ENCODE data around the gene LRCH1. TPM values are rescaled to one million over a fixed set of nuclear protein-coding genes. Genes with fewer than 3 reads are reported as not detected.

LRCH1 gene
- total RNA-seq, 4 donors from 2014 or later, result 17.2 to 25.7 (median 21.9) TPM

- no peaks in the 10 kb centered on the region for H3K27me3 ChIP-seq
- DNase-seq (ENCODE audit: low spot score in 2 of 2), result peak; percentile 52 to 71
- no peak overlapping the region for H3K4me3 ChIP-seq
- peak in 1 of 2 donors; percentile 31 for TF ChIP-seq EP300 (IDR thresholded peaks at IDR 0.05)
- no peak for TF ChIP-seq CTCF (IDR thresholded peaks at IDR 0.05)
- peaks cover 0 to 76% (median 6%) of the 10 kb centered on the region in 3 donors for H3K36me3 ChIP-seq
- H3K9me3 ChIP-seq, result no peaks in the 10 kb centered on the region
- peaks cover 0 to 11% (median 0%) of the 10 kb centered on the region in 4 donors for H3K4me1 ChIP-seq
- H3K27ac ChIP-seq, result no peak overlapping the region
- 60 to 91% methylated on average over 3 of the region's 3 CpGs for WGBS, 2 donors
Observed at GRCh38 chr13:46698014-46698413, 145.0 kb downstream of the LRCH1 start.

GRCh38 chr13:46698910-46699460 lies 146.0 kb downstream of the LRCH1 start:
- Histone ChIP-seq H3K27me3 (no peaks in the 10 kb centered on the region), H3K36me3 (peaks cover 0 to 71% (median 6%) of the 10 kb centered on the region in 3 donors), H3K27ac (no peak overlapping the region), H3K4me3 (no peak overlapping the region), H3K9me3 (no peaks in the 10 kb centered on the region), H3K4me1 (peaks cover 0 to 11% (median 0%) of the 10 kb centered on the region in 4 donors)
- DNase-seq (ENCODE audit: low spot score in 2 of 2), result no peak
- TF ChIP-seq POLR2A (IDR thresholded peaks at IDR 0.05) (no peak), CTCF (IDR thresholded peaks at IDR 0.05) (no peak), EP300 (IDR thresholded peaks at IDR 0.05) (no peak)
- 62 to 63% methylated on average over 6 of the region's 6 CpGs for WGBS, 2 donors

- DNase-seq (ENCODE audit: low spot score in 2 of 2), result no peak
Observed at GRCh38 chr13:46712524-46712923, 159.6 kb downstream of the LRCH1 start.

GRCh38 chr13:46715363-46715762 lies 162.4 kb downstream of the LRCH1 start:
- Histone ChIP-seq H3K27me3 (no peaks in the 10 kb centered on the region), H3K4me3 (no peak overlapping the region), H3K36me3 (peaks cover 0 to 35% (median 0%) of the 10 kb centered on the region in 3 donors), H3K27ac (no peak overlapping the region), H3K9me3 (no peaks in the 10 kb centered on the region), H3K4me1 (no peaks in the 10 kb centered on the region)
- DNase-seq (ENCODE audit: low spot score in 2 of 2), result no peak
- no peak for TF ChIP-seq POLR2A (IDR thresholded peaks at IDR 0.05)
- TF ChIP-seq CTCF (IDR thresholded peaks at IDR 0.05), result no peak
- TF ChIP-seq EP300 (IDR thresholded peaks at IDR 0.05), result no peak
- 93 to 94% methylated on average over 3 of the region's 3 CpGs for WGBS, 2 donors

More at GRCh38 chr13:46712524-46712923, 159.6 kb downstream of the LRCH1 start:
- H3K27ac ChIP-seq, result no peak overlapping the region
- peaks cover 0 to 57% (median 0%) of the 10 kb centered on the region in 3 donors for H3K36me3 ChIP-seq
- H3K9me3 ChIP-seq, result no peaks in the 10 kb centered on the region
- no peaks in the 10 kb centered on the region for H3K27me3 ChIP-seq
- no peak overlapping the region for H3K4me3 ChIP-seq
- 81 to 82% methylated on average over 6 of the region's 6 CpGs for WGBS, 2 donors
- no peak for TF ChIP-seq POLR2A (IDR thresholded peaks at IDR 0.05)
- TF ChIP-seq EP300 (IDR thresholded peaks at IDR 0.05), result no peak
- TF ChIP-seq CTCF (IDR thresholded peaks at IDR 0.05), result no peak
- H3K4me1 ChIP-seq, result no peaks in the 10 kb centered on the region

- WGBS, 2 donors, result 54 to 74% methylated on average over 1 of the region's 1 CpG
- Histone ChIP-seq H3K4me1 (peaks cover 0 to 7% (median 0%) of the 10 kb centered on the region in 4 donors), H3K27ac (no peak overlapping the region), H3K36me3 (peaks cover 0 to 20% (median 0%) of the 10 kb centered on the region in 3 donors), H3K4me3 (no peak overlapping the region), H3K27me3 (no peaks in the 10 kb centered on the region), H3K9me3 (no peaks in the 10 kb centered on the region)
- DNase-seq (ENCODE audit: low spot score in 2 of 2), result no peak
- TF ChIP-seq EP300 (IDR thresholded peaks at IDR 0.05), result no peak
- TF ChIP-seq CTCF (IDR thresholded peaks at IDR 0.05), result no peak
Observed at GRCh38 chr13:46716821-46717220, 163.9 kb downstream of the LRCH1 start.
